Activated CD8-positive, alpha-beta memory T cell treated with anti-CD3 and anti-CD28 coated beads, Interleukin-2, amount 50 U/mL, for 24 hours (primary cell): ENCODE measurements around the gene CAMK1D.
"Not testable (repeated sequence)": the region's sequence is repeated elsewhere in the genome, so short reads cannot be mapped to it uniquely, and the experiment has no call there.

Experiments
- DNase-seq: peaks from one replicate; pipeline ENCODE4 v3.0.0-alpha.2; 2020; ENCODE audit errors: extremely low read depth

CAMK1D gene

GRCh38 chr10:12720217-12720981 is 371.1 kb downstream of the CAMK1D start:
- DNase-seq, result no peak

GRCh38 chr10:12721334-12721733 is 372.0 kb downstream of the CAMK1D start:
- no peak for DNase-seq

GRCh38 chr10:12723220-12723619 is 373.9 kb downstream of the CAMK1D start:
- DNase-seq, result no peak

GRCh38 chr10:12724807-12725579 is 375.6 kb downstream of the CAMK1D start:
- no peak for DNase-seq

- not testable (repeated sequence) for DNase-seq
Measured at GRCh38 chr10:12725580-12725888, 376.2 kb downstream of the CAMK1D start.

- DNase-seq, result no peak
Measured at GRCh38 chr10:12726971-12727831, 377.9 kb downstream of the CAMK1D start.

- no peak for DNase-seq
Measured at GRCh38 chr10:12727832-12728215, 378.5 kb downstream of the CAMK1D start.

- DNase-seq, result no peak
Measured at GRCh38 chr10:12728494-12728893, 379.1 kb downstream of the CAMK1D start.

GRCh38 chr10:12729885-12730284 is 380.5 kb downstream of the CAMK1D start:
- no peak for DNase-seq

- DNase-seq, result no peak
Measured at GRCh38 chr10:12730809-12731519, 381.6 kb downstream of the CAMK1D start.

- no peak for DNase-seq
Measured at GRCh38 chr10:12733271-12733670, 383.9 kb downstream of the CAMK1D start.

GRCh38 chr10:12735843-12736462 is 386.6 kb downstream of the CAMK1D start:
- DNase-seq, result no peak

- no peak for DNase-seq
Measured at GRCh38 chr10:12740813-12741212, 391.5 kb downstream of the CAMK1D start.

GRCh38 chr10:12741360-12741804 is 392.0 kb downstream of the CAMK1D start:
- DNase-seq, result no peak

- DNase-seq, result no peak
Measured at GRCh38 chr10:12742771-12743170, 393.4 kb downstream of the CAMK1D start.

- not testable (repeated sequence) for DNase-seq
Measured at GRCh38 chr10:12743466-12743865, 394.1 kb downstream of the CAMK1D start.

- DNase-seq, result no peak
Measured at GRCh38 chr10:12743941-12744340, 394.6 kb downstream of the CAMK1D start.

GRCh38 chr10:12748186-12748585 is 398.8 kb downstream of the CAMK1D start:
- no peak for DNase-seq

- no peak for DNase-seq
Measured at GRCh38 chr10:12749760-12750478, 400.6 kb downstream of the CAMK1D start.

- DNase-seq, result no peak
Measured at GRCh38 chr10:12750526-12751201, 401.3 kb downstream of the CAMK1D start.
